WTC11 (cell line): ENCODE measurements around the gene MYOZ2. TPM values are rescaled to one million over a fixed set of nuclear protein-coding genes. Genes with fewer than 3 reads are reported as not detected.

Source experiments
- CREM ChIP-seq: sonication (generic); formaldehyde crosslinking; IDR thresholded peaks from 2 replicates; pipeline ENCODE4 v1.8.1; 2022; ENCODE audit warnings: mild to moderate bottlenecking, missing genetic modification reagents, moderate library complexity
- GTF2I ChIP-seq: fragments of 250-450 bp; sonication (Bioruptor Pico); conservative IDR thresholded peaks from 2 replicates; pipeline ENCODE4 v1.4.0; 2021; ENCODE audit warnings: mild to moderate bottlenecking
- NFE2L1 ChIP-seq: sonication (generic); formaldehyde crosslinking; IDR thresholded peaks from 2 replicates; pipeline ENCODE4 v1.8.1; 2023; ENCODE audit warnings: missing genetic modification reagents
- NR2C2 ChIP-seq: sonication (generic); formaldehyde crosslinking; IDR thresholded peaks from 2 replicates; pipeline ENCODE4 v1.8.0; 2022; ENCODE audit warnings: mild to moderate bottlenecking, missing genetic modification reagents
- TEAD1 ChIP-seq: sonication (generic); formaldehyde crosslinking; IDR thresholded peaks from 2 replicates; pipeline ENCODE4 v1.8.0; 2022; ENCODE audit warnings: mild to moderate bottlenecking, missing genetic modification reagents
- ZNF121 ChIP-seq: sonication (generic); formaldehyde crosslinking; IDR thresholded peaks from 2 replicates; pipeline ENCODE4 v1.8.0; 2023; ENCODE audit warnings: missing genetic modification reagents
- ZNF396 ChIP-seq: fragments of 250-450 bp; sonication (Bioruptor Pico); IDR thresholded peaks from 2 replicates; pipeline ENCODE4 v1.8.0; 2021; ENCODE audit warnings: mild to moderate bottlenecking, moderate library complexity, borderline replicate concordance
- total RNA-seq: library from RNA; stranded (reverse); gene quantifications from 3 replicates; pipeline ENCODE4 v1.2.3, GENCODE V29; 2021
- TF ChIP-seq, protein P1 (sequence below): sonication (generic); formaldehyde crosslinking; IDR thresholded peaks from 2 replicates; pipeline ENCODE4 v1.8.0; 2023; ENCODE audit warnings: missing genetic modification reagents, mild to moderate bottlenecking, borderline replicate concordance
- TF ChIP-seq, protein P2 (sequence below): sonication (generic); formaldehyde crosslinking; IDR thresholded peaks from 2 replicates; pipeline ENCODE4 v1.8.0; 2022; ENCODE audit warnings: mild to moderate bottlenecking, missing genetic modification reagents
- TF ChIP-seq, protein P3 (sequence below): sonication (generic); formaldehyde crosslinking; IDR thresholded peaks from 2 replicates; pipeline ENCODE4 v1.8.1; 2022; ENCODE audit warnings: mild to moderate bottlenecking, missing genetic modification reagents, moderate library complexity, borderline replicate concordance
- TF ChIP-seq, protein P4 (sequence below): sonication (generic); formaldehyde crosslinking; IDR thresholded peaks from 2 replicates; pipeline ENCODE4 v1.8.1; 2023; ENCODE audit warnings: mild to moderate bottlenecking, moderate library complexity, missing genetic modification reagents
- TF ChIP-seq, protein P5 (sequence below): sonication (generic); formaldehyde crosslinking; IDR thresholded peaks from 2 replicates; pipeline ENCODE4 v1.8.0; 2022; ENCODE audit warnings: missing genetic modification reagents
- TF ChIP-seq, protein P6 (sequence below): fragments of 250-450 bp; sonication (Bioruptor Pico); IDR thresholded peaks from 2 replicates; pipeline ENCODE4 v1.9.0; 2021; ENCODE audit warnings: mild to moderate bottlenecking

The MYOZ2 gene
- total RNA-seq, 1 experiment from 2014 or later = not detected

DNA sequence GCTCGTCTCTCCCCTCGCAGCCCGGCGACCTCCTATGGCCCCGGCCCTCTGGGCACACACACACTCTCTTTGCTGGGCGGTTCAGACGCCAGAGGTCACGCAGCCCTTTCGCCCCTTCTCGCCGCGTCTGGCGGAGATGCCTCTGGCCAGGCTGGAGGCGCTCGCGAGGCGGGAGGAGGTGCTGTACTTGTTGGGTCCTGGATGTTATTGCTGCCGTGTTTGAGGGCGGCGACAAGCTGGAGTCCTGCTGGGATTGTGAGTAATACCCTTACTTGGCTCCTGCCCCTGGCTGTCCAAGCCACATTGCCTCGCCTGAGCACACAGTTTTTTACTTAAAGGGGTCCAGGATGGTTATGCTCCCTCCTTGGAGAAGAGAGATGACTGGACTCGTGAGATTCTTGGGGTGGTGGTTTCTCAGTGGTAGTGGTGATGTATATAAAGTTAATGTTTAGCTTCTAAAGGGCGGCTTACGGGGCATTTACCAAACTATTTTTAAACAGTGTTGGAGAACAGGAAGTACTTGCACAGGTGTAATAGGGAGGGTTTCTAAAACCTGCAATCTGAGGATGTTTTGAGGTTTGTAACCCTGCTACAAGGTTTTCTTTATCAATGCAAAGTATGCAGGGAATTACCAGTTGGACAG is 77.5 kb downstream of the MYOZ2 start (continued):
- TF ChIP-seq, protein P1, sequence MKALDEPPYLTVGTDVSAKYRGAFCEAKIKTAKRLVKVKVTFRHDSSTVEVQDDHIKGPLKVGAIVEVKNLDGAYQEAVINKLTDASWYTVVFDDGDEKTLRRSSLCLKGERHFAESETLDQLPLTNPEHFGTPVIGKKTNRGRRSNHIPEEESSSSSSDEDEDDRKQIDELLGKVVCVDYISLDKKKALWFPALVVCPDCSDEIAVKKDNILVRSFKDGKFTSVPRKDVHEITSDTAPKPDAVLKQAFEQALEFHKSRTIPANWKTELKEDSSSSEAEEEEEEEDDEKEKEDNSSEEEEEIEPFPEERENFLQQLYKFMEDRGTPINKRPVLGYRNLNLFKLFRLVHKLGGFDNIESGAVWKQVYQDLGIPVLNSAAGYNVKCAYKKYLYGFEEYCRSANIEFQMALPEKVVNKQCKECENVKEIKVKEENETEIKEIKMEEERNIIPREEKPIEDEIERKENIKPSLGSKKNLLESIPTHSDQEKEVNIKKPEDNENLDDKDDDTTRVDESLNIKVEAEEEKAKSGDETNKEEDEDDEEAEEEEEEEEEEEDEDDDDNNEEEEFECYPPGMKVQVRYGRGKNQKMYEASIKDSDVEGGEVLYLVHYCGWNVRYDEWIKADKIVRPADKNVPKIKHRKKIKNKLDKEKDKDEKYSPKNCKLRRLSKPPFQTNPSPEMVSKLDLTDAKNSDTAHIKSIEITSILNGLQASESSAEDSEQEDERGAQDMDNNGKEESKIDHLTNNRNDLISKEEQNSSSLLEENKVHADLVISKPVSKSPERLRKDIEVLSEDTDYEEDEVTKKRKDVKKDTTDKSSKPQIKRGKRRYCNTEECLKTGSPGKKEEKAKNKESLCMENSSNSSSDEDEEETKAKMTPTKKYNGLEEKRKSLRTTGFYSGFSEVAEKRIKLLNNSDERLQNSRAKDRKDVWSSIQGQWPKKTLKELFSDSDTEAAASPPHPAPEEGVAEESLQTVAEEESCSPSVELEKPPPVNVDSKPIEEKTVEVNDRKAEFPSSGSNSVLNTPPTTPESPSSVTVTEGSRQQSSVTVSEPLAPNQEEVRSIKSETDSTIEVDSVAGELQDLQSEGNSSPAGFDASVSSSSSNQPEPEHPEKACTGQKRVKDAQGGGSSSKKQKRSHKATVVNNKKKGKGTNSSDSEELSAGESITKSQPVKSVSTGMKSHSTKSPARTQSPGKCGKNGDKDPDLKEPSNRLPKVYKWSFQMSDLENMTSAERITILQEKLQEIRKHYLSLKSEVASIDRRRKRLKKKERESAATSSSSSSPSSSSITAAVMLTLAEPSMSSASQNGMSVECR (CRISPR knock-in tag) = 0 out of 2 replicates have a peak, but pooled peaks have one; percentile 24
- TF ChIP-seq ZNF121 (CRISPR knock-in tag) (no peak), ZNF396 (no peak), CREM (CRISPR knock-in tag) (0 out of 2 replicates have a peak, but pooled peaks have one; percentile 30), TEAD1 (peak; percentile 14; the same call in 1 of the 2 replicates), NFE2L1 (CRISPR knock-in tag) (0 out of 2 replicates have a peak, but pooled peaks have one; percentile 45), GTF2I (CRISPR knock-in tag) (no peak), NR2C2 (no peak)
- TF ChIP-seq, protein P2, sequence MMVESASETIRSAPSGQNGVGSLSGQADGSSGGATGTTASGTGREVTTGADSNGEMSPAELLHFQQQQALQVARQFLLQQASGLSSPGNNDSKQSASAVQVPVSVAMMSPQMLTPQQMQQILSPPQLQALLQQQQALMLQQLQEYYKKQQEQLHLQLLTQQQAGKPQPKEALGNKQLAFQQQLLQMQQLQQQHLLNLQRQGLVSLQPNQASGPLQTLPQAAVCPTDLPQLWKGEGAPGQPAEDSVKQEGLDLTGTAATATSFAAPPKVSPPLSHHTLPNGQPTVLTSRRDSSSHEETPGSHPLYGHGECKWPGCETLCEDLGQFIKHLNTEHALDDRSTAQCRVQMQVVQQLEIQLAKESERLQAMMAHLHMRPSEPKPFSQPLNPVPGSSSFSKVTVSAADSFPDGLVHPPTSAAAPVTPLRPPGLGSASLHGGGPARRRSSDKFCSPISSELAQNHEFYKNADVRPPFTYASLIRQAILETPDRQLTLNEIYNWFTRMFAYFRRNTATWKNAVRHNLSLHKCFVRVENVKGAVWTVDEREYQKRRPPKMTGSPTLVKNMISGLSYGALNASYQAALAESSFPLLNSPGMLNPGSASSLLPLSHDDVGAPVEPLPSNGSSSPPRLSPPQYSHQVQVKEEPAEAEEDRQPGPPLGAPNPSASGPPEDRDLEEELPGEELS (CRISPR knock-in tag) = 0 out of 2 replicates have a peak, but pooled peaks have one; percentile 11
- TF ChIP-seq, protein P3, sequence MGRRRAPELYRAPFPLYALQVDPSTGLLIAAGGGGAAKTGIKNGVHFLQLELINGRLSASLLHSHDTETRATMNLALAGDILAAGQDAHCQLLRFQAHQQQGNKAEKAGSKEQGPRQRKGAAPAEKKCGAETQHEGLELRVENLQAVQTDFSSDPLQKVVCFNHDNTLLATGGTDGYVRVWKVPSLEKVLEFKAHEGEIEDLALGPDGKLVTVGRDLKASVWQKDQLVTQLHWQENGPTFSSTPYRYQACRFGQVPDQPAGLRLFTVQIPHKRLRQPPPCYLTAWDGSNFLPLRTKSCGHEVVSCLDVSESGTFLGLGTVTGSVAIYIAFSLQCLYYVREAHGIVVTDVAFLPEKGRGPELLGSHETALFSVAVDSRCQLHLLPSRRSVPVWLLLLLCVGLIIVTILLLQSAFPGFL (CRISPR knock-in tag) = no peak
- TF ChIP-seq, protein P4, sequence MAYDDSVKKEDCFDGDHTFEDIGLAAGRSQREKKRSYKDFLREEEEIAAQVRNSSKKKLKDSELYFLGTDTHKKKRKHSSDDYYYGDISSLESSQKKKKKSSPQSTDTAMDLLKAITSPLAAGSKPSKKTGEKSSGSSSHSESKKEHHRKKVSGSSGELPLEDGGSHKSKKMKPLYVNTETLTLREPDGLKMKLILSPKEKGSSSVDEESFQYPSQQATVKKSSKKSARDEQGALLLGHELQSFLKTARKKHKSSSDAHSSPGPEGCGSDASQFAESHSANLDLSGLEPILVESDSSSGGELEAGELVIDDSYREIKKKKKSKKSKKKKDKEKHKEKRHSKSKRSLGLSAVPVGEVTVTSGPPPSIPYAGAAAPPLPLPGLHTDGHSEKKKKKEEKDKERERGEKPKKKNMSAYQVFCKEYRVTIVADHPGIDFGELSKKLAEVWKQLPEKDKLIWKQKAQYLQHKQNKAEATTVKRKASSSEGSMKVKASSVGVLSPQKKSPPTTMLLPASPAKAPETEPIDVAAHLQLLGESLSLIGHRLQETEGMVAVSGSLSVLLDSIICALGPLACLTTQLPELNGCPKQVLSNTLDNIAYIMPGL (CRISPR knock-in tag) = peak; percentile 80
- TF ChIP-seq, protein P5, sequence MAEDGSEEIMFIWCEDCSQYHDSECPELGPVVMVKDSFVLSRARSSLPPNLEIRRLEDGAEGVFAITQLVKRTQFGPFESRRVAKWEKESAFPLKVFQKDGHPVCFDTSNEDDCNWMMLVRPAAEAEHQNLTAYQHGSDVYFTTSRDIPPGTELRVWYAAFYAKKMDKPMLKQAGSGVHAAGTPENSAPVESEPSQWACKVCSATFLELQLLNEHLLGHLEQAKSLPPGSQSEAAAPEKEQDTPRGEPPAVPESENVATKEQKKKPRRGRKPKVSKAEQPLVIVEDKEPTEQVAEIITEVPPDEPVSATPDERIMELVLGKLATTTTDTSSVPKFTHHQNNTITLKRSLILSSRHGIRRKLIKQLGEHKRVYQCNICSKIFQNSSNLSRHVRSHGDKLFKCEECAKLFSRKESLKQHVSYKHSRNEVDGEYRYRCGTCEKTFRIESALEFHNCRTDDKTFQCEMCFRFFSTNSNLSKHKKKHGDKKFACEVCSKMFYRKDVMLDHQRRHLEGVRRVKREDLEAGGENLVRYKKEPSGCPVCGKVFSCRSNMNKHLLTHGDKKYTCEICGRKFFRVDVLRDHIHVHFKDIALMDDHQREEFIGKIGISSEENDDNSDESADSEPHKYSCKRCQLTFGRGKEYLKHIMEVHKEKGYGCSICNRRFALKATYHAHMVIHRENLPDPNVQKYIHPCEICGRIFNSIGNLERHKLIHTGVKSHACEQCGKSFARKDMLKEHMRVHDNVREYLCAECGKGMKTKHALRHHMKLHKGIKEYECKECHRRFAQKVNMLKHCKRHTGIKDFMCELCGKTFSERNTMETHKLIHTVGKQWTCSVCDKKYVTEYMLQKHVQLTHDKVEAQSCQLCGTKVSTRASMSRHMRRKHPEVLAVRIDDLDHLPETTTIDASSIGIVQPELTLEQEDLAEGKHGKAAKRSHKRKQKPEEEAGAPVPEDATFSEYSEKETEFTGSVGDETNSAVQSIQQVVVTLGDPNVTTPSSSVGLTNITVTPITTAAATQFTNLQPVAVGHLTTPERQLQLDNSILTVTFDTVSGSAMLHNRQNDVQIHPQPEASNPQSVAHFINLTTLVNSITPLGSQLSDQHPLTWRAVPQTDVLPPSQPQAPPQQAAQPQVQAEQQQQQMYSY (CRISPR knock-in tag) = no peak
- TF ChIP-seq, protein P6, sequence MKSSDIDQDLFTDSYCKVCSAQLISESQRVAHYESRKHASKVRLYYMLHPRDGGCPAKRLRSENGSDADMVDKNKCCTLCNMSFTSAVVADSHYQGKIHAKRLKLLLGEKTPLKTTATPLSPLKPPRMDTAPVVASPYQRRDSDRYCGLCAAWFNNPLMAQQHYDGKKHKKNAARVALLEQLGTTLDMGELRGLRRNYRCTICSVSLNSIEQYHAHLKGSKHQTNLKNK (CRISPR knock-in tag) = no peak
- TF ChIP-seq, all 79 proteins: peak for 11
